ENCODE results near the gene SBK2. TPM values are rescaled to one million over a fixed set of nuclear protein-coding genes. Genes with fewer than 3 reads are reported as not detected.
A peak's percentile ranks its signal among the peaks of the same experiment; 100 is the strongest.

The SBK2 gene
- total RNA-seq, 4 donors from 2014 or later: not detected

- intact Hi-C loops (cut with DNase I; ENCODE audit: low total_unique reads): no loop called here
- Histone ChIP-seq H3K27me3 (no peaks in the 10 kb centered on the region), H3K4me1 (peaks cover 8 to 16% of the 10 kb centered on the region in 2 donors), H3K36me3 (no peaks in the 10 kb centered on the region), H3K9me3 (no peaks in the 10 kb centered on the region), H3K27ac (peak overlapping the region; percentile 96 to 99), H3K4me3 (no peak overlapping the region)
- DNase-seq: peak; percentile 50 to 58
- TF ChIP-seq POLR2A (IDR thresholded peaks at IDR 0.05) (no peak), CTCF (IDR thresholded peaks at IDR 0.05) (no peak)
Measured at GRCh38 chr19:55490478-55491432, 46.2 kb downstream of the SBK2 start.

- H3K9me3 ChIP-seq: no peaks in the 10 kb centered on the region
- intact Hi-C loops (cut with DNase I; ENCODE audit: low total_unique reads): no loop called here
- no peaks in the 10 kb centered on the region for H3K36me3 ChIP-seq
- H3K27ac ChIP-seq: peak overlapping the region; percentile 96 to 99
- H3K4me3 ChIP-seq: no peak overlapping the region
- DNase-seq: peak; percentile 35 to 50
- TF ChIP-seq POLR2A (IDR thresholded peaks at IDR 0.05) (no peak), CTCF (IDR thresholded peaks at IDR 0.05) (no peak)
- H3K27me3 ChIP-seq: no peaks in the 10 kb centered on the region
- H3K4me1 ChIP-seq: peaks cover 8 to 20% of the 10 kb centered on the region in 2 donors
Measured at GRCh38 chr19:55489711-55490477, 47.0 kb downstream of the SBK2 start.

- no peaks in the 10 kb centered on the region for H3K36me3 ChIP-seq
- DNase-seq: peak; percentile 65 to 66
- H3K4me1 ChIP-seq: peaks cover 13 to 26% of the 10 kb centered on the region in 2 donors
- intact Hi-C loops (cut with DNase I; ENCODE audit: low total_unique reads): no loop called here
- TF ChIP-seq POLR2A (IDR thresholded peaks at IDR 0.05) (no peak), CTCF (IDR thresholded peaks at IDR 0.05) (no peak)
- H3K27ac ChIP-seq: peak overlapping the region; percentile 96 to 99
- no peaks in the 10 kb centered on the region for H3K27me3 ChIP-seq
- no peak overlapping the region for H3K4me3 ChIP-seq
- no peaks in the 10 kb centered on the region for H3K9me3 ChIP-seq
Measured at GRCh38 chr19:55488986-55489710, 47.8 kb downstream of the SBK2 start.

- peak within 1 kb of the TSS; percentile 96 to 99 for H3K27ac ChIP-seq
- peak within 1 kb of the TSS; percentile 20 to 21 for H3K4me3 ChIP-seq
- intact Hi-C loops (cut with DNase I; ENCODE audit: low total_unique reads): no loop called here
- TF ChIP-seq CTCF (IDR thresholded peaks at IDR 0.05) (no peak), POLR2A (IDR thresholded peaks at IDR 0.05) (no peak)
- no peaks in the 10 kb centered on the region for H3K27me3 ChIP-seq
- H3K36me3 ChIP-seq: no peaks in the 10 kb centered on the region
- peaks cover 14 to 29% of the 10 kb centered on the region in 2 donors for H3K4me1 ChIP-seq
- no peaks in the 10 kb centered on the region for H3K9me3 ChIP-seq
- peak; percentile 76 for DNase-seq
Measured at GRCh38 chr19:55487924-55488687, 48.8 kb downstream of the SBK2 start, which contains the start of gene SSC5D. Gene SSC5D (plus strand): TSS chr19:55488436. CDS start chr19:55488590, 154 bp downstream.

All from uterus (tissue), 4 donors.